ENCODE measurements around the gene SGMS1.
"Not testable (repeated sequence)": the region's sequence is repeated elsewhere in the genome, so short reads cannot be mapped to it uniquely, and the experiment has no call there.

SGMS1 gene

DNA sequence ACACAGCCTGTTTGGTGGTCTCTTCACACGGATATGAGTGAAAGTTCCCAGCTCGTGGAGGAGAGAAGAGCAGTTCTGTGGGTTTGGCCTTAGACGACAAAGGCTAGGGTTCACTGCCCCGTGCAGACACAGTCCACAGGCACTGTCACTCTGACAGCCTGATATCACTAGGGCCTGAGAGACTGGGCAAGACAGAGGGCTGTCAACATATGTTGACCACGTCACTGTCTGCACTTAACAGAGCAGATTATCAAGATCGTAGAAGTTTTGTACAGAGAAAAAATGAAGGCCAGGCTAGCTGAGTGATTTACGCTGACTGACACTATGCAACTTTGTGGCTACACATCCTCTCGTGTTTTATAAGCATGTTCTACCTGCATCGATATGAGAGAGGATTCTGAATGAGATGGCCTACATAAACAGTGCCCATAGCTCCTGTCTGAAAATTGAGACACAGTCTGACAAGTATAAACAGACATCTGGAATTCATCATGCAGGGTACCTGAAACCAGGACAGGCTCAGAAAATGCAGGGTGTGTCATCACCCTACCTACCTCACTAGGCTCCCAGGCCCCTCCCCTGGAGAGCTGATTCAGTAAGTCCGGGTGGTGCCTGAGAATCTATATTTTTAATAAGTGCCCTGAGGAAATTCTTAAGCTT lies 120.0 kb downstream of the SGMS1 start:
- DNase-seq: no peak

DNA sequence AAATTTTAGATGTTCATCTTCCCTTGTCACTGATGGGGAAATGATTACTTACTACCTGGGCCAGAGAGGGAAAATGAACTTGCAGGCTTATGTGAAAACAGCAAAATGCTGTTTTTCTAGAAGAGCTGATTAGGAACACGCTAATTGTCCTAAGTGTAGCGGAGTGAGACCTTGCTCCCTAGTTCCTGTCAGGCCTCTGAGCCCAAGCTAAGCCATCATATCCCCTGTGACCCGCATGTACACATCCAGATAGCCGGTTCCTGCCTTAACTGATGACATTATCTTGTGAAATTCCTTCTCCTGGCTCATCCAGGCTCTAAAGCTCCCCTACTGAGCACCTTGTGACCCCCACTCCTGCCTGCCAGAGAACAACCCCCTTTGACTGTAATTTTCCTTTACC lies 120.6 kb downstream of the SGMS1 start:
- not testable (repeated sequence) for DNase-seq

DNA sequence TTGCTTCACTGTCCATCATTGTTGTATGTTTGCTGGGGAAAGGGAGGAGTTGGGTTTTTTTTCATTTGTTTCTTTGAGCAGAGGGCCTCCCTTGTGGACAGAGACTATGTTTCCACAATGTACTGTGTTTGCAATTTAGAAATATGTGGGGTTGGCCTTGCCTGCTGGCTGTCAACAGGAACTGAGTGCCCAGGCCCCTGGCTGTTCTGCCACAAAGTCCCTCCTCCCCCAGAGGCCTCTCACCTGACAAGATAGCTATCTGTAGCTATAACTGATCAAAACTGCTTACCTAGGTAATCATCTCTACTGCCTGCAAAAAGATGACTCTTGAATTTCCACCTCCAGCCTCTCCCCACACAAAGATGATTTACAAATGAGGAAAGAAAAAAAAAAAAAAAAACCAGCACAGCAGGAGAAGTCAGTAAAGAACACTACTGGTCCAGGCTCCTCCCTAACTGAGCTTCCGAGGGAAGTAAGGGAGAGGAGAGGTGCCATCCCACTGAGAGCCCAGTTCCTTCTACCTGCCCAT lies 121.8 kb downstream of the SGMS1 start:
- no peak for DNase-seq

DNA sequence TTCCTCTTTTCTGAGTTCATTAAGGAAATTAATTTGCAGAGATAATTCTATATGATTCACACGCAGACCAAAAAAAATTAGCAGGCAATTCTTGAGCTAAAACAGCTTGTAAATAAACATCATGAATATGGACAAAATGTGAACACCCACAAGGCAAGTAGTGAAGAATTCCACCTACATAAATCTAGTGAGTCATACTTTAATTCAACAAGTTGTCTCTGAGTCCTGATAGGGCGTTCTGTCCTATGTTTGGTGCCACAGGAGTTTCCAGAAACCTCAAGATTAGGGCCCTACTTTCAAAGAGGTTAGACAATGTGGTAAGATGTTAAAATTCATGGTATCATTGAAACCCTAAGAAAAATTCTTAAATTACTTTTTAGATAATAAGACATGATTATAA lies 122.3 kb downstream of the SGMS1 start:
- no peak for DNase-seq

DNA sequence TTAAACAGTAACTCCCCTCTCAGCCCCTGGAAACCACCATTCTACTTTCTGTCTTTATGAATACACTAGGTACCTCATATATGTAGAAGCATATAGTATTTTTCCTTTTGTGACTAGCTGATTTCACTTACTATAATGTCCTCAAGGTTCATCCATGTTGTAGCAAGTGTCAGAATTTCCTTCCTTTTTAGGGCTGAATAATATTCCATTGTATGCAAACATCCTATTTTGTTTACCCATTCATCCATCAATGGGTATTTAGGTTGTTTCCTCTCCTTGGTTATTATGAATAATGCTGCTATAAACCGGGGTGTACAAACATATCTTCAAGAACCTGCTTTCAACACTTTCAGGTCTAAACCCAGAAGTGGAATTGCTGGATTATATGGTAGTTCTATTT lies 125.3 kb downstream of the SGMS1 start:
- no peak for DNase-seq

DNA sequence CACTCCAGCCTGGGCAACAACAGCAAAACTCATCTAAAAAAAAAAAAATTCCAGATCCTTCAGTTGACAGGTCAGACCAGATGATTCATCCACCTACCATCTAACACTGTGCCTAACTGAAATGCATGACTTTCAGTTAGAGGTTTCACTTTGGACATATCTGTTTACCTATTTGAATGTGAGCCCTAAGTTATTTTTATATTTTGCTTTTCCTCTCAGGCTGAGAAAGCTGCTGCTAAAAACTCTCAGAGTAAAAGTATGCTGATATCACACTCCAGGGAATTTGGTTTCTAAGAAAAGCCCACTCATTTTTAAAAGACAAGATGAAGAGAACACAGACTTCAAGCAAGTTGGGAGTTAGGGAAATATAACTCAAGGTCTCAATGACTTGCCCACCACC lies 126.0 kb downstream of the SGMS1 start:
- no peak for DNase-seq

DNA sequence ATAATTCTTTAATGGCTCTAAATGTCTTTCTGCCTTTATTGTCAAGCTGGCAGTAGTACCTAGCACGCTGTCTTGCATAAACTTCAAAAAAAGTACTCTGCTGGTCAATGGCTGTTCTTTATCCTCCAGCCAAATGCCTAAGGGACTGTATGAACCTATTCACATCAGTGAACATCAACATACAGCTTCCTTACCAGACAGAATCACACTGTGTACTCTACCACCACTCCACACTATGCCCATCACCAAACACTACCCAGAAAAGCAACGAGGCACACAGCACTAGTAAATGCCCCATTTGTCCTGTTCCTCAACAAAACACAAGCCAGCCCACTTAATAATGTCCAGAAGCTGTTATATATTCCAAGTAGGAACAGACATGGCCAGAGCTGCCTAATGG lies 127.5 kb downstream of the SGMS1 start:
- no peak for DNase-seq

DNA sequence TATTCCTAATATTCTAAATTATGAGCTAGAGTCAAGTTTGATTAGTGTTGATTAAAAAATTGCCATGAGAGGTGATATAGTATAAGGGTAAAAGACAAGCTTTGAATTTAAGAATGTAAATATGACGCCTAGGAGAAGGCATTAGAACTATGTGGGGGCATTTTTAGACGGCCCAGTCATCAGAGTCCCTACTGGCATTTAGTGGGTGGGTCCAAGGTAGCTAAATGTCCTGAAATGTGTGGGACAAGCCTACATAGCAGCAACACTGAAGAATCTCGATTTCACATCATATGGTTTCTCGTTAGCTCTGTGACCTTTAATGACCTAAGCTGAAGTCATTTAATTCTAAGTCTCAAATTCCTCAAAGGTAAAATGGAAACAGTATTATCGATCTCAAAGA lies 133.5 kb downstream of the SGMS1 start:
- DNase-seq: no peak

DNA sequence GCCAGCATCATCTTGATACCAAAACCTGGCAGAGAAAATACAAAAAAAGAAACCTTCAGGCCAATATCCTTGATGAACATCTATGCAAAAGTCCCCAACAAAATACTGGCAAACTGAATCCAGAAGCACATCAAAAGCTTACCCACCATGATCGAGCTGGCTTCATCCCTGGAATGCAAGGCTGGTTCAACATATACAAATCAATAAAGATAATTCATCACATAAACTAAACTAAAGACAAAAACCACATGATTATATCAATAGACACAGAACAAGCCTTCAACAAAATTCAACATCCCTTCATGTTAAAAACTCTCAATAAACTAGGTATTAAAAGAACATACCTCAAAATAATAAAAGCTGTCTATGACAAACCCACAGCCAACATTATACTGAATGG lies 139.2 kb downstream of the SGMS1 start:
- DNase-seq: not testable (repeated sequence)

DNA sequence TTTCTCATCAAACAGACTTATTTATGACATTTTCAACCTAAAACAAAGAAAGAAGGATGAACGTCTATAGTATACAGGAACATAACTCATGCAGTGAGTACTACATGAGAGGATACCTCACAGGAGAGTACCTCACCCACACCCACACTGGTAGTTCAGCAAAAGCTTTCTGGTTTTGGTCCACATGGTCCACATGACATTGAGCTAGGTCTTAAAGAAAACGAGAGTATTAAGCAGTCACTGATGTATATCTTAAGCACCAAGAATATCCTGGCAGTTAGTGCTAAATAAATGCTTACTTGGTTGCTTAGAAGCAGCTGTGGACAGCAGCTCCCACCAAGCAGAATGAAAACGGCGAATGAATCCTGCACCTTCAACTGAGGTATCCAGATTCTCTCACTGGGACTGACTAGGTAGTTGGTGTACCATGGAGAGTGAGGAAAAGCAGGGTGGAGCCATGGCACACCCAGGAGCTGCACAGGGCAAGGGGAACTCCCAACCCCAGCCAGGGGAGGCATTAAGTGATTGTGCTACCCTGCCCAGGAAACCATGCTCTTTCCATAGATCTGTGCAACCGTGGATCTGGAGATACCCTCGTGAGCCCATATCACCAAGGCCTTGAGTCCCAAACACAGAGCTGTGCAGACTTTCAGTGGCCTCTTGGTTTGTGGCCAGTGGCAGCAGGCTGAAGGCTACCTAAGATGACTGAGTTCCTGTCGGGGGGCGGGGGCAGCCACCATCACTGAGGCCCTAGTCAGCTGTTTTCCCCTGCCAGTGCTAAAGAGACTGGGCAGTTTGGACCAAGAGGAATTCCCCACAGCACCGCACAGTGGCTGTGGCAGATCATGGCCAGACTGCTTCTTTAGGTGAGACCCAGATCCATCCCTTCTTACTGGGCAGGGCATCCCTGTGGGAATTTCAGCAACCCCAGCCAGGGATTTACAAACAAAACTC lies 143.4 kb downstream of the SGMS1 start:
- DNase-seq: no peak

DNA sequence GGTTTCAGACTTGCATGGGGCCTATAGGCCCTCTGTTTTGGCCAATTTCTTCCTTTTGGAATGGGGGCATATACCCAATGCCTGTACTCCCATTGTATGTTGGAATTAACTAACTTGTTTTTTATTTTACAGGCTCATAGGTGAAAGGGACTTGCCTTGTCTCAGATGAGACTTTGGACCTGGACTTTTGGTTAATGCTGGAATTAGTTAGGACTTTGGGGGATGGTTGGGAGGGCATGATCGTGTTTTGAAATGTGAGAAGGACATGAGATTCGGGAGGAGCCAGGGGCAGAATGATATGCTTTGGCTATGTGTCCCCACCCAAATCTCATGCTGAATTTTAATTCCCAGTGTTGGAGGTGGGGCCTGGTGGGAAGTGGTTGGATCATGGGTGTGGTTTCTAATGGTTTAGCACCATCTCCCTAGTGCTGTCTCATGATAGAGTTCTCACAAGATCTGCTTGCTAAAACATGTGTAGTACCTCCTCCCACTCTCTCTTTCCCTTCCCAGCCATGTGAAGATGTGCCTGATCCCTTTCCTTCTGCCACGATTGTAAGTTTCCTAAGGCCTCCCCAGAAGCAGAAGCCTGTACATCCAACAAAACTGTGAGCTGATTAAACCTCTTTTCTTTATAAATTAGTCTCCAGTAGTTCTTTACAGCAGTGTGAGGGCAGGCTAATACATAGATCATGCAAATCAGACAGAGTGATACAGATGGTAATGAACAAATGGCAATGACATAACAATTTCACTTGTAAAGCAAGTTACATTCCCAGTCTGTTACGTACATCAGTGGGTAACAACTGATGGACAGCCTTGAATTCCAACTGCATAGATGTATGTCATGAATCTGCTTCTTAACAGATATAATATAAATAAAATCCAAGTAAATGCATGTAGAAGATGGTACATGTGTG lies 146.2 kb downstream of the SGMS1 start:
- DNase-seq: no peak

DNA sequence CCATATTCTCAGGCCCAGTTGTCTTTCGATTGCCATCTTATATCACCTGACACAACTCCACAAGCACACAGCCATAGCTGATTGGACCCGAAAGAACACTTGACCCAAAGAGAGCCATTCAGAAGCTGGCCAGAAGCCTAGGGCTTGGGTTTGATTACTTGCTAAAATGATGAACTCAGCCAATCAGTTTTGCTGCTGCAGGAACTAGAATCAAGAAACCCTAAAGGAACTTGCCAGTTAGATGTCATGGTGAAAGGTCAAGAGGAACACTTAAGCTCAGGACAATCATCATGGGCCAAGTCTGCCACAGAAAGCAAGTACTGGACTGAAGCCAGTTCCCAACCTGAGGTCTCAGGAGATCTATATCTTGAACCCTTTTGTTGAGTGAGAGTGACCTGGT lies 150.0 kb downstream of the SGMS1 start:
- DNase-seq: no peak

DNA sequence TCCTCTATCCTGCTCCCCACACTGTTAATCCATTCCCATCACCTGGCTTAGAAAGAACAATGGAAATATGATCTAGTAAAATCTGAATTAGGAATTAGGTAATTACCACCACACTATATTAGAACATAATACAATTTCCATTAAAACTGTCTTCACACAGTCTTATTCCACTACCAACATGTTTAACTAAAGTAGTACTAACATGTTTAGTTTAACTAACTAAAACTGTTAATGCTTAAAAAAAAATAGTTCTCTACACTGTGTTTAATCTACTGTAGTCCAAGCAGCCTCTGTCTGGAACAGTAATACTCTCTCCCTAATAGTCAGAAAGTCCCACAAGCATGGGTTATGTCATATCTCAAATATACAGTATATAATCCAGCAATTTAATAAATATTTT lies 150.8 kb downstream of the SGMS1 start:
- no peak for DNase-seq

DNA sequence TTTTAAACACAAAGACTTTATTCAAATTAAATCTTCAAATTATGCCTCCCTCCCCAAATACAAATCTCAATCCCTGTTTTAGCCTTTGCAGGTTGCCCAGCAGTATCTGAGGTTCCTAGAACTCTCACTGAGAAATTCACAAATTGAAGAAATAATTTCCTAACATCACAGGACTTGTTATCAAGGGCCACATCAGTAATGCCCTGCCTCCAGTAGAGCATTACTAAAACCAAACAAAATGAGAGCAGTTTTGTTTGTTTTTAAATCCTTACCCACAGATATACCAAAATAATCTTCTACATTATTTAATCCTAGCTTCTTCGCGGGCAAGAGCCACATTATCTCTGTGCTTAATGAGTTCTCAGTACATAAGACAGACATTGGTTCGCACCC lies 152.2 kb downstream of the SGMS1 start:
- DNase-seq: no peak

DNA sequence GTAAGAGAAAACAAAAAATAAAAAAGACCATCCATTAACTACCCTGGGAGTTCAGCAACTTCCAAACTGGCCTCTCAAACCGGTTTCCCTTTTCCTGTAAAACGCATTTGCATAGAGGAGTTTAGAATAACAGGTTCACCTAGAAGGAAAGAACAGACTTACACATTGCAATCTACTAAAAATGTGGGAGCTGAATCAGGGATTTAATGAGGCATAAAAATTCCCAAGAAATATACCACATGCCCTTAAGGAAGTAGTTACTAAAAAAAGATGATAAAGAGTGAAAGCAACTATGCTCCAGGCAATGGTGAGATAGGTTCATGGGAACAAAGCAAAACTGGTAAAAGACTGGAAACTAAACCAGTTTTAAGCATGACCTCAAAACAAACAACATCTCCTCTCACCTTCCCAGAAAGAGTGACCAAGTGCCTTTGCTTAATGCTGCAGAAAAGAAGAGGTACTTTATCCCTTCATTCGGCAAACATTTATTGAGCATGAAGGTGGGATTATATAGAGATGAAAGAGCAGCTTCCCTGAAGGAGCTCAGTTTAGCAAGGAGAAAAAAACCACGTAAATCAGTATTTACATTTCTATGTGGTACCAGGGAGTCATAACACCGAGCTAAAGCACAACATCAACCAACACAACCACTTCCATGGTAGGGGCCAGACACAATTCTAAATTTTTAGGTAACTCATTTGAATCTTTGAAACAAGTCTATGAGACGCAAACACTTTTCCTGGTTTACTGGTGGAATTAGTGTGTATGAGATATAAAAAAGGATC lies 152.8 kb downstream of the SGMS1 start:
- no peak for DNase-seq

DNA sequence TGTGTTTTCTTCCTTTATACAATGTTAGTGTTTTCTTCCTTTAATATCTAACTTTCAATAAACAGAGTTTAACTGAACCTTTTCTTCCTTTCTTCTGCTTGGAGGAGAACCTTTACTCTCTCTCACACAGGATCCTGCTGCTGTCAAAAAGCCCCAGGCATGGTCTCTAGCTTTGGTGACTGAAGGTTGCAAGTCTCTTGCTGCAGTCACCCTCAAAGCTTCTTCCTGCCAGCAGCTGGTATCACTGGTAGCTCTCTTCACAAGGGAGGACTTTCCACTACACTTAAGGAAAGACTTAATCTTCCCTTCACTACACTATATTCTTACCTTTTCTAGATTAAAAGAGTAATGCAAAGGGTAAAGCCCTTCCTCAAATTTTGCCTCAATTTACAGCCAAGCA lies 153.4 kb downstream of the SGMS1 start:
- DNase-seq: no peak

DNA sequence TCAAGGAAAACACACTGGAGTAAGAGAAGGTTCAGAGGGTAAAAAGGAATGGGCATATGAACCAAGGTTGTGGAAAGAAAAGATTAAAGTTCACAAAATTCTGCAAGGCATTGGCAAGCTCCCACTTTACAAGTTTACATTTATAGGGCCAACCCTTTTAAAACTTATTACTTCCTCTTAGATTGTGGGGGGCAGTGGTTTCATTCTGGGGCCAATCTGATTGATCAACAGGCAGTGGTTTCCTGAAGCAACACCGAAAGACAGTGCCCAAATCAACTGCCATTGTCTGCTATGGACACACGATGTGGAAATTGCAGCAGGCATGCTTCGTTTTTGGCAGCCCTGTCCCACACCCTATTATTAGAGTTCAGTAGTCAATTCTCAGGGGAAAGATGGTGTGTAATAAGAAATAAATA lies 154.0 kb downstream of the SGMS1 start:
- no peak for DNase-seq

DNA sequence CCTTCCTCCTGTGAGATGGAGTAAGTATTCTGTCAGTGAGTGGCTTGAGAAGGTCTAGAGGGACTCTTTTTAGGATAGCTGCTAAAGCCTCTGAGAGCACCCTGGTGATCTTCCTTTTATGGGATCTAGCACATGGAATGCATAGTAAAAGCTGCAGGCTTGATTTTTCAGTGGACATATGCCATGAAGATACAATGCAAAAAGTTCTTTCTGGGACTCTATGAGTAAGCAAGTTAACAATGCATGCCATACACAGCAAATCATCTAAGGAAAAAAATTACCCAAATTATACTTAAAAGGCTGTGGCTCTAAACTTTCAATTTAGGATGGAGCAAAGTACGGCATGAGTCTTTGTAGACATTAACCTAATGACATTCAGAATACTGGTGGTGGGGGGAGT lies 154.5 kb downstream of the SGMS1 start:
- no peak for DNase-seq

DNA sequence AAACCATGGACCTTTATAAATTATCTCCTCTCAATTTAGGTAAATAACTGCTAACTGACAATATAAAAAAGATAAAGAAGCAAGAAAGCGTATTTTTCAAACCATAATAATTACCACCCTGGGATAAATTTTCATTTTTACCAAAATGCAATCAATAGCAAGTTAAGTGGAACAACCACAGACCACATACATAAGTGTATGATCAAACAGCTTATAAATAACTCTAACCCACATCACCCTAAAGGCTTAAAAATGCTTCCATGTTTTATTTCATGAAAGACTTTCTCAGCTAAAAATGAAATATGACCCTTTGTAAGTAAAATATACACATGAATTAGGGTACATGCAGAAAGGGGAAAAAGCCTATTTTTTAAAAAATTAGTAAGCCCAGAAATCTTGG lies 156.5 kb downstream of the SGMS1 start:
- DNase-seq: no peak

DNA sequence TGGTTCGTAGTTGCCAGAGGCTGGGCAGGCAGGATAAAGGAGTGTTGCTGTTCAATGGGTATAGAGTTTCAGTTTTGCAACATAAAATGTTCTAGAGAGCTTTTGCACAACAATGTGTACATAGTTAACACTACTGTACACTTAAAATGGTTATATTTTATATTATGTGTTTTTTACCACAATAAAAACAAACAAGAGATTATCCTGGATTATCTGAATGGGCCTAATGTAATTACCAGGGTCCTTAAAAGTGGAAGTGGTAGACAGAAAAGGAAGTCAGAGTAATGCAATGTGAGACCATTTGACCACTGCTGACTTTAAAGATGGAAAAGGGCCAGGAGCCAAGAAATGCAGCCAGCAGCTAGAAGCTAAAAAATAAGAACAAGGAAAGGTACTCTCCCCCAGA lies 159.7 kb downstream of the SGMS1 start:
- DNase-seq: no peak

DNA sequence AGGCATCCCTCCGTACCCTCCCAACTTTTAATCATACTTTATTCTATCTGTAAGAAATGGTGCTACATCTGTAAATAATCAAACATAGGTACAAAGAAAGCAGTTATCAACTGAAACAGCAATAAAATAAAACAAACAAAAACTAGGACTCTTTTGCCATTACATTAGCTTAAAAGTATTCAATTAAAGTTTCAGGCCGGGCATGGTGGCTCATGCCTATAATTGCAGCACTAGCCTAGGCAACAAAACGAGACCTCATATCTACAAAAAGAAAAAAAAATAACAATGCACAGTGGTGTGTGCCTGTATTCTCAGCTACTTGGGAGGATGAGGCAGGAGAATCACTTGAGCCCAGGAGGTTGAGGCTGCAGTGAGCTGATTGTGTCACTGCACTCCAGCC lies 161.9 kb downstream of the SGMS1 start:
- no peak for DNase-seq

DNA sequence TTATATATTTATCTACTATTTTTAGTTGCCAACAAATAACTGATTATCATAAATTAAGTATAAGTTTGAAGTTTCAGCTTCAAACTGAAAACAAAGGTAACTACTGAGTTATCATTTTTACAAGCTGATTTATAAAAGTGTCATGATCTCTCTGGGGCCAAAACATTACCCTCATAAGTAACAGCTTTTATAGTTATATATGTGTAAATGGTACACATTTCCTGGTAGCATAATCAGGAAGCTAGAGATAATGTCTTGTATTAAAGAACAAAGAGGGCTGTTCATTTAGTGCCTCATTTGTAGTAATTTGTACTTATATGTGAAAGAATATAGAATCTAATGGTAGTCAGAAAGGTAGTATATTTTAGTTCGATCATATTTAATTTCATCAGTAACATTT lies 162.6 kb downstream of the SGMS1 start:
- DNase-seq: no peak

Measured in SHP77 (cell line).